WI38 (cell line): ENCODE measurements around the gene PPP2R3A.

ENCODE experiments used
- H3K4me3 ChIP-seq: 2 replicates; pipeline ENCODE4 v1.5.1; 2011; ENCODE audit warnings: low read depth, mild to moderate bottlenecking, control low read depth, low read length
- CTCF ChIP-seq: IDR thresholded peaks from 2 replicates; pipeline ENCODE4 v1.5.1; 2012; ENCODE audit warnings: low read depth, mild to moderate bottlenecking, control low read depth, low read length

The PPP2R3A gene

GRCh38 chr3:136171097-136171542 lies 205.6 kb downstream of the PPP2R3A start:
- no peak overlapping the region for H3K4me3 ChIP-seq
- no peak for TF ChIP-seq CTCF

GRCh38 chr3:136173939-136174490 lies 208.5 kb downstream of the PPP2R3A start:
- no peak for TF ChIP-seq CTCF
- no peak overlapping the region for H3K4me3 ChIP-seq

- H3K4me3 ChIP-seq, result no peak overlapping the region
- TF ChIP-seq CTCF, result no peak
These were observed 212.3 kb downstream of the PPP2R3A start for GRCh38 chr3:136177876-136178275.

- no peak for TF ChIP-seq CTCF
- H3K4me3 ChIP-seq, result no peak overlapping the region
These were observed 216.2 kb downstream of the PPP2R3A start for GRCh38 chr3:136181741-136182140.

GRCh38 chr3:136184703-136185102 lies 219.2 kb downstream of the PPP2R3A start:
- no peak overlapping the region for H3K4me3 ChIP-seq
- no peak for TF ChIP-seq CTCF

- TF ChIP-seq CTCF, result no peak
- no peak overlapping the region for H3K4me3 ChIP-seq
These were observed 220.8 kb downstream of the PPP2R3A start for GRCh38 chr3:136186344-136186743.

- no peak overlapping the region for H3K4me3 ChIP-seq
- no peak for TF ChIP-seq CTCF
These were observed 221.3 kb downstream of the PPP2R3A start for GRCh38 chr3:136186846-136187245.
